B cell (primary cell): Measurements from ENCODE around the gene CHCHD3.

Source experiments
- EZH2 ChIP-seq: IDR thresholded peaks from 2 replicates; pipeline ENCODE4 v1.6.1; 2012; ENCODE audit warnings: borderline replicate concordance, low read depth, mild to moderate bottlenecking, moderate library complexity, low read length; ENCODE audit not compliant: insufficient read depth, poor library complexity, severe bottlenecking
- TF ChIP-seq, protein P1 (sequence below): fragments of 200-600 bp; IDR thresholded peaks from one replicate; pipeline ENCODE4 v1.8.0; 2022; ENCODE audit warnings: antibody characterized with exemption, mild to moderate bottlenecking

DNA sequence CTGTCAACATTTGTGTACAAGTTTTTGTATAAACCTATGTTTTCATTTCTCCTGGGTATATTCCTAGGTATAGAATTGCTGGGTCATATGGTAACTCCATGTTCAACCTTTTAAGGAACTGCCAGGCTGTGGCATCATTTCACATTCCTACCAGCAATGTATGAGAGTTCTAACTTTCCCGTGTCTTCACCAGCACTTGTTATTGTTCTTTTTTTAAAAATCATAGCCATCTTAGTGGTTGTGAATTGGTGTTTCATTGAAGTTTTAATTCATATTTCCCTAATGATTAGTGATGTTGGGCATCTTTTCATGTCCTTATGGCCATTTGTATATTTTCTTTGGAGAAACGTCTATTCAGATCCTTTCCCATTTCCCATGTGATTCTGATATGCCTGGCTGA, 312.6 kb downstream of the CHCHD3 start:
- no peak for TF ChIP-seq EZH2
- TF ChIP-seq, protein P1, sequence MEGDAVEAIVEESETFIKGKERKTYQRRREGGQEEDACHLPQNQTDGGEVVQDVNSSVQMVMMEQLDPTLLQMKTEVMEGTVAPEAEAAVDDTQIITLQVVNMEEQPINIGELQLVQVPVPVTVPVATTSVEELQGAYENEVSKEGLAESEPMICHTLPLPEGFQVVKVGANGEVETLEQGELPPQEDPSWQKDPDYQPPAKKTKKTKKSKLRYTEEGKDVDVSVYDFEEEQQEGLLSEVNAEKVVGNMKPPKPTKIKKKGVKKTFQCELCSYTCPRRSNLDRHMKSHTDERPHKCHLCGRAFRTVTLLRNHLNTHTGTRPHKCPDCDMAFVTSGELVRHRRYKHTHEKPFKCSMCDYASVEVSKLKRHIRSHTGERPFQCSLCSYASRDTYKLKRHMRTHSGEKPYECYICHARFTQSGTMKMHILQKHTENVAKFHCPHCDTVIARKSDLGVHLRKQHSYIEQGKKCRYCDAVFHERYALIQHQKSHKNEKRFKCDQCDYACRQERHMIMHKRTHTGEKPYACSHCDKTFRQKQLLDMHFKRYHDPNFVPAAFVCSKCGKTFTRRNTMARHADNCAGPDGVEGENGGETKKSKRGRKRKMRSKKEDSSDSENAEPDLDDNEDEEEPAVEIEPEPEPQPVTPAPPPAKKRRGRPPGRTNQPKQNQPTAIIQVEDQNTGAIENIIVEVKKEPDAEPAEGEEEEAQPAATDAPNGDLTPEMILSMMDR, result no peak
